Kidney glomerular epithelial cell (primary cell): ENCODE measurements around the gene SOX10.
A peak's percentile ranks its signal among the peaks of the same experiment; 100 is the strongest.

Experiments
- DNase-seq: peaks from one replicate; lab custom pipeline; 2025; lab: John Stamatoyannopoulos, UW

SOX10 gene

DNA sequence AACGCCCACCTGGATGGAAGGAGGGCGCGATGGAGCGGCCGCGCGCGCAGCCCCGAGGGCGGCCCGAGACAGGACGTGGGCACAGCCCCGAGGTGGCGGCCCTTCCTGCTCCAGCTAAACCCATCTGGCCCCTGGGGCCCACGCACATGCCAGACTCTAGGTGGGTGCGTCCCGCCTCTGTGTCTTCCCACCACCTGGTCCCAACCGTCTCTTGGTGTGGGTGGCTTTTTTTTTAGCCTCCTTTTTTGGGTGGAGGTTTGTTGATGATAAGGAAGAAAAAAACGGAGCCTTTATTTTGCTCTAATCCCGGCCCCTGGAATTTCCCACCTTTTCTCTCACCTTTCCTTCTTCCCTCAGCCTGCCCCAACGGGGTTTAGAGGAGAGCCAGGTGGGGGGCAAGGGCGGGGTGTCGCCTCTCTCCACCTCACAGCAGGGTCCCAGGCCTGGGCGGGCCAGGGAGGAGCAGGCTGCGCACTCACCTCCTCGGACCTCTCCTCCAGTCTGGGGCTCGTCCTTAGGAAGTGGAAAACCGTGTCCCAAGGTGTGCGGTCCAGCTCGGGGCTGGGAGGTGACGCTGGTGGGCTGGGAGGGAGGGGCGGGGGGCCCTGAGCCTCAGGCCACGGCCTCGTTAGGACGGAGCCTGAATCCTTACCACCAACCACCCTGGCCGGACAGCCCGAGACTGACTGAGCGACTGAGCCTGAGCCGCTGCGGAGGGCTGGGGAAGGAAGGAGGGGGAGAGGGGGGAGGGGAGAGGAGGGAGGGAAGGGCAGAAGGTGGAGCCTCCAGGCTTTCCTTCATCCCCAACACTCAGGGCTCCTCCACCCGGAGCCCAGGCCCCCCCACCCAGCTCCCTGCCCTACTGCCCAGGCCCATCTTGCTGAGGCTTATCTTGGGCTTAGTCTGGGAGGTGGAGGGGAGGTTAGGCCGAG, at the start of gene SOX10:
TSS of gene SOX10 (minus strand) at position 696 of the 932 bp plus-strand sequence. CDS start 771 bp downstream, outside the sequence.
- DNase-seq = no peak

DNA sequence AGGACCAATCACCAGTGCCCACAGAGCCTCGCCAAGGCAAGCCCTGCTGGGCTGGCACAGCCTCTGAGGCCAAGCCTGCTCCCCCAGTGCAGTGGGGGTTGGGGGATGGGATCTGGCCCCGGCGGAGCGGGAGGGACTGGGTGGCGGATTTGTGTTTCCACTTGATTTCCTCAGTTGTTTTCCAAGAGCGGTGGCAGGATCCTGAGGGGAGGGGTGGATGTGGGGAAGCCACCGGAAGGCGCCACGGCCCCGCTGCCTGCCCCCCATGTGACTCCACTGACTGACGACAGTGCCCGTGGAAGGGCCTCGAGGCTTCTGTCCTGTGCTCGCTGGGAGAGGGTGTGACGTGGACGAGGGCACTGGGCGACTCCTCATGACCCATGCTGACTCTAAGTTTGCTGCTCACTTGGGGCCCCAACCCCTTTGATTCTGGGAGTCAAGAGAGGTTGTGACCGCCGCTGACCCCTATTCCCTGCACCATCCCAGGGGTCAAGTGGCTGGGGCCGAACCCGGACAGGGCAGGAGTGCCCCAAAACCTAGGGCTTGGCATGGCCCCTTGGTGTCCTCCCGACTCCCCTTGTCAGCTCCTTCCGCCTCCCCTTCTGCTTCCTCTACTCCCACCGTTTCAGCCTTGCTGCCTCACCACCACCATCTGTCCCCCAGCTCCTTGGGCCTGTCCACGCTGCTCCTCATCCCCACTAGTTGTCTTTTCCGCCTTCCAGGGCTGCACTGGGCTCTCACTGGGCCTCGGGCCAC, 49.3 kb upstream of the SOX10 start:
- no peak for DNase-seq

DNA sequence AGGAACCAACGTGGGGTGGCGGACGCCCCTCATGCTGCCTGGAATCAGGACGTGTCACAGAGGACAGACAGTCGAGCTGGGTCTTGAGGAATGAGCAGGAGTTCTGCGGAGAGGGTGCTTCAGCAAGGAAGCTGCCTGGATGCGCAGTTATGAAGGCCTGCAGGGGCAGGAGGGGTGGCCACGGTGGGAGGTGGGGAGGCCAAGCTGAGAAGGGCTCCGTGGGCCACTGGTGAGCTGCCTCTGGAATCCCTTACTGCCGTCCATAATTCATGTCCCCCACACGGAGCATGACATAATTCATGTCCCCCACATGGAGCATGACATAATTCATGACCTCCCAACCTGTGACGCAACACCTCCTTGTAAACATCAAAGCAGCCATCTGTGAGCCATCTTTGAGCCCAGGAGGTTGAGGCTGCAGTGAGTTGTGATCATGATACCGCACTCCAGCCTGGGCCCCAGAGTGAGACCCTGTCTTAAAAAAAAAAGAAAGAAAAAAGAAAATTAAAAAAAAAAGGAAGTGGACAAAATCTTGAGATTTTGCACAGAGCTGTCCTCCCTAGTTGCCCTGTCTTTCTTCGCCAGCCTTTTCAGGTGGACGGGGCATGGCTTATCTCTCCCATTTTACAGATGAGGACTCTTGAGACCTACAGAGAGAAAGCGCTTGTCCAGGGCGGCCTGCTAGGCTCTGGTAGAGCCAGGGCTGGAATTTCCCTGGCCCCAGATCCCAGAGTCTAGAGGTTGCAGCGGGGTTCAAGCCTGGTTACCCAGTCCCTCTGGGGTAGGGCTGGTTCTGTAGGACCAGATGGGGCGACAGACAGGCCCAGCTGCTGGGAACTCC, 48.5 kb upstream of the SOX10 start:
- peak; percentile 39 for DNase-seq

- no peak for DNase-seq
These were observed 47.1 kb upstream of the SOX10 start for GRCh38 chr22:38031491-38031890.

DNA sequence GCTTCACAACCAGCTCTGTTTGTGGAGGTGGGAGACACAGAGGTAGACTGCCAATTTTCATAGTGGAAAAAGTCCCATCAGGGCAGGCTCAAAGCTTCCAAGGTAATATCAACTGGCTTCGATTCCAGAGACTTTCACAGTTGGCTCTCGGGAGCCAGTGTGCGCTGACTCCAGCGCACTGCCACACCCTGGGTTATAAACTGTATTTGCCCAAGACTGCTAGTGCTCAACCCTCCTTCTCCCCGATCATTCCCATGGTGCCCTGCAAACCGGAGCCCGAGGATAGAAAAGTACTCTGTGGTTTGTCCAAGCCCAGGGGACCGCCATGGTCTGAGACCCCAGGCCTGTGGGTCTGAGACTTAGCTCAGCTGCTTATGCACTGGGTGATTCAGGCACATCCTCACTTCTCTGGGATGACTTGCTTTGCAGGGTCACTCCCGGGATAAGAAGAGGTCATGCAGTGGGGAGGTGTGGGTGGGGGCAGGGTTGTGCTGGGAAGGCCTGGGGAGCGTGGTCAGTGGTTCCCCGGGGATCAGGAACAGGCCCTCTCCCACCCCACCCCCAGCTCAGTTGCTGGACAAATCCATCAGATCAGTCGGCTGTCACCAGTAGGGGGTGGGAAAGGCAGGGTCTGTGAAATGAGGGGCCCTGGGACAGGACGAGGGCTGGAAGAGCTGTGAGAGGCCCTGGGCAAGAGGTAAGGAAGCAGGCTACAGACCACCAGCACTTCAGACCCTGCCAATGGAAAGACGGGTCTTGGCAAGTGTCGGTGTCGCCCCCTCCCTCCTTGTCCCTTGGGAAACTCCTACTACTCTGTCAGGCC, 46.2 kb upstream of the SOX10 start:
- no peak for DNase-seq

DNA sequence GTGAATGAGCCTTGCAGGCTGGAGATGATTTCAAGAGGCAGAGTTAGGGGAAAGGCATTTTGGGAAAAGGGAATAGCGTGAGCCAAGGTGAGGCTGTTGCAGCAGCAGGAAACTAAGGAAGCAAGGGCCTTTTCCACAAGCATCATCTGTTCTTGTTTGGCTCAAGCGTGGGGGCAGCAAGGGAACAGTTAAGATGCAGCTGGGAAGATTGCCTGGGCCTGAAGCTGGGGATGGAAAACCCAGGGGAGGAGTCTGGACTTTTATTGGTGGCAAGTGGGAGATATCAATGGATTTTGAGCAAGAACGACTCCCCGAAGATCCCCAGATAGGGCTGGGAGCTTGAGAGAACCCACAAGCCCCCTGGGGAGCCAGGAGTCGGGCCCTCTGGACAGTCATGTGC, 45.5 kb upstream of the SOX10 start:
- DNase-seq = no peak

DNA sequence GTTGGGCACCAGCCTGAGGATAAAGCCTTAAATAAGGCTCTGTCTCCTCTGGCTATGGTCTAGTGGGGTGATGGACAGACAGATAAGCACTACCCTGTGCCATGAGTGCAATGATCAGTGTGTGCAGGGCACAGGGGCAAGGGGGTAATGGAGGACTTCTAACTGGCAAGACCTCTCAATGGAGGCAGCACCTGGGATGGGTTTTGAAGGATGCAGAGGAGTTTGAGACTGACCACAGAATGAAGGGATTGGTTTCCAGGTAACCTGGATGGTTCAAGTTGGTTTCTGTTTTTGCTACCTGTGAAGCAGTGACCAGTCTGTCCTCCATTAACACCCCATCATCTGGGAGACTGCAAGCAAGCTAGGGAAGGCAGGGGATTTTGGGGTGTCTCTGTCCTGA, 45.0 kb upstream of the SOX10 start:
- DNase-seq = no peak

DNA sequence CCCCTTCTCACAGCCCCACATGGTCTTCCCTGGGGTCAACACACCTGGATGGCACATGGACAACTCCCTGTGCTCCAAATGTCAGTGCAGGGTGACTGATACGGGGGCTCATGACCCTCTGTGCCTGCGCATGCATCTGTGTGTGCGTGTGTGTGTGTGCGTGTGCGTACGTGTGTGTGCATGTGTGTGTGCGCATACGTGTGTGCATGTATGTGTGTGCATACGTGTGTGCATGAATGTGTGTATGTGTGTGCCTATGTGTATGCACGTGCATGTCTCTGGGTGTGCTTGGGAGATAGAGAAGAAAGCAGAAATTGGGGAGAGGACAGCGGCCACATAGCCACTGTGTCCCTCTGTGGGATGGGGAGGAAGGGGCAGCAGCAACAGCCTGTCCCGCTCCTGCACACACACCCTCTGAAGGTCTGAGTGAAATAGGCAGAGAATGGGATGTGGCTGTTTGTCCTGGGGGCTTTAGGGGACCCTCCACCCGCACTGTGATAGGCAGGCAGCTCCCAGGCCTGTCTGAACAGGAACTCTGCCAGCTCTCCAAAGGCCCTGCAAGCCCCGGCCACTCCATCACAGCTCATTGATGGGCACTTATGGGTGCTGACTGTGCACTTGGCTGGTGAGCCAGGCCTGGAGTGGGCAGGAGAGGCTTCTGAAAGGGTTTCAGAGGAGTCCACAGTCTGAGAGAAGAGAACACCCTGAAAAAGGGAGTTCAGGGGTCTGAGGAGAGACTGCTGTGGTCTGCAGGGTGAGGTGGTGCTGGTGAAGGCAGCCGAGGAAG, 44.2 kb upstream of the SOX10 start:
- no peak for DNase-seq

- no peak for DNase-seq
These were observed 43.1 kb upstream of the SOX10 start for GRCh38 chr22:38027487-38027886.

DNA sequence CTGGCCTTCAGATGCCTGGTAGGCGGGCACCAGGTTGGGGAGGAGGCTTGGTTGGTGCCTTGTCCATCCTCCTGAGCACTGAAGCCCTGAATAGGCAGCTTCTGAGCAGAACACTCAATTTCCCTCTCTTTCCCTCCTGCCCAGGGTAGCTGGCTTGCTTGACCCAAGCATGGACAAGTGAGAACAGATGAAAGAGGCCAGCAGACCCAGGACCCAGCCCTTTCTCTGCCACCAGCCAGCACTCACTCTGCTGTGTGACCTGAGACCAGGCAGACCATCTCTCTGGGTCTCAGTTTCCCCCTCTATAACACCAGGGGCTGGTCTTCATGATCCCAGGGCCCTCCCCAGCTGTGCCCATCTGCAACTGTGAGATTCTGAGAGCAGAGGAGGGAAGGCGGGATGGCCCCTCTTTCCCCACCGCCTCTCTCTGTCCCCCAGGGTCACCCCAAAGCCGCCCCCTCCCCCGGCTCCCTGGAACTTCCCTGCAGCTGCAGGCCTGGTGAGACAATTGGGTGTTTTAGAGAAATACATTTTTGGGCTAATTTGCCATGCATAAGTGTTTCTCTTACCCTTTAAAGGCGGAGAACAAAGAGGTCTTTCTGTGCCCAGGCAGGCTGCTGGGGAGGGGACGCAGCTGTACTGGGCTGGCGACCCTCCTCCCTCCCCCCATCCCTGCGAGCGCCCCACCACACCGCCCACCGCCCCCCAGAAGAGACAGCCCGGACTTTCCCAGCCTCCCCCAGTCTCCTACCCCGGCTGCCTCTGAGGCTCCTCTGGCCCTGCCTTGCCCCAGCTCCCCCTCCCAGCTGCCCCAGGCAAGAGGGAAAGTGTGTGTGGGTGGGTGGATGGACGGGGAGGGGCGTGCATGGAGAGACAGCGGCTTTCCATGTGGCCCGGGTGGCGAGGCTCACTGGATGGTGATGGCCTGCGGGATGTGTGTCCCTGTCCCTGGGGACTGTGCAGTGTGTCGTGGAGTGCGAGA, 42.1 kb upstream of the SOX10 start:
- DNase-seq = no peak

GRCh38 chr22:38025514-38025913, 41.2 kb upstream of the SOX10 start:
- DNase-seq = no peak

GRCh38 chr22:38023045-38023444, 38.7 kb upstream of the SOX10 start:
- DNase-seq = no peak

DNA sequence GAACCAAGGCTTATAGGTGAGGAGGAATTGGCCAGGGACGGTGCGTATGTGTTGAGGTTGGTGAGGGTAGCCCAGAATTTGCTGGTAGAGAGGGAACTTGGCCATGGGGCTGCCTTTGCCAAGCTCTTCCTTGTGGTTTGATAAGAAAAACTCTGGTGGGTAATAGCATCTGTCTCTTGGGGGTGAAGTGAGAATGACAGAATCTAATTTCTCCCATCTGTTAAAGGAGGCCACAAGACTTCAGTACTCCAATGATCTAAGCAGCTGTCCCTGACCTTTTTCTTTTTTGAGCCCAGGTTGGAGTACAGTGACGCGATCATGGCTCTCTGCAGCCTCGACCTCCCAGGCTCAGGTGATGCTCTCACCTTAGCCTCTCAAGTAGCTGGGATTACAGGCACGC, 36.9 kb upstream of the SOX10 start:
- no peak for DNase-seq

DNA sequence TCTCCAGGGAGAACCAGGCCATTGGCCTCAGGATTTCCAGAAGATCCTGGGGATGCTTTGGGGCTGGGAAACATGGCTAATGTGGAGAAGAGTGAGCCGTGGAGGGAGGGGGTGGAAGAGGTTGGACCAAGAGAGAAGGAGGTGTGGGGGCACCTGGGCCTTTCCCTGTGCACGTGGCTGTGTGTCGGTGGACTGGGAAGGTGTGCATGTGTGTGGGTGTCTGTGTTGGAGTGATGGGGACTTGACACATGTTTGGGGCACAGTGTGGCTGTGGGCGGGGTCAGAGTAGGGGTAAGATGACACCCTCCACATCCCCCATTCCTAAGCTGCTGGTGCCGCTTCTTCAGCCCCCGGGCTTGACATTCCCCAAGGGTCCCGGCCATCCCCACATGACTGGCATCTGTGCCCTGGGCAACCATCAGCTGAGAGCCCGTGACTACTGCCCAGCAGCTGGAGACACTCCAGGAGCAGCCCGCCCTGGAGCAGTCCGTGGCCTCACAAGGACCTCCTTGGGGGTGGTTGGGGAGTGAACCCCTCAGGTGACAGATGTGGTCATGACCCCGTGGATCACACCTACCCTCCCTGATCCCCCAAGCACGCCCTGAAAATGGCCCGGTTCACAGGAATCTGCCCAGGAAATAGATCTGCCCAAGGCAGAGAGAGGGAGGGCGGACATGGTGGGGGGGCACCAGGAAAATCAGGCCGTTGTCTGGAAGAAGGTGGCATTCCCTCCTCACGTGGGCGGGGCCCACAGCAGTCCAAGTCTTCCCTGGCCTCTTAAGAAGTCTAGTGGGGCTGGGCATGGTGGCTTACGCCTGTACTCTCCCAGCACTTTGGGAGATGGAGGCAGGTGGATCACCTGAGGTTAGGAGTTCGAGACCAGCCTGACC, 34.8 kb upstream of the SOX10 start:
- DNase-seq = no peak

GRCh38 chr22:38017939-38018885, 33.9 kb upstream of the SOX10 start:
- no peak for DNase-seq

- no peak for DNase-seq
These were observed 33.0 kb upstream of the SOX10 start for GRCh38 chr22:38017272-38017920.
